ENCODE data around the gene GSX2. TPM values are rescaled to one million over a fixed set of nuclear protein-coding genes. Genes with fewer than 3 reads are reported as not detected.

The GSX2 gene
- polyA plus RNA-seq, 2 of the 4 experiments (the other 2 are of a cell fraction), result not detected

GRCh38 chr4:54065282-54066087 is 34.5 kb upstream of the GSX2 start:
- Histone ChIP-seq H3K4me1 (peaks cover 29% of the 10 kb centered on the region), H3K27ac (peak overlapping the region; percentile 86 to 98; a peak in 4 of 6 replicates), H3K4me3 (peak overlapping the region; percentile 84; the same call in 2 of the 3 replicates), H3K9me3 (no peaks in the 10 kb centered on the region), H3K4me2 (peak overlapping the region; percentile 99)
- ChIA-PET POLR2A (no interaction called here), CTCF (interaction anchor here (2.2 kb wide), 1 partner anchor 153 kb away, joined by 6 read pairs; no protein-coding TSS in a partner anchor)
- FAIRE-seq (no peak), ATAC-seq (no peak), DNase-seq (ENCODE audit: low read depth in 1 of 2, low spot score in 1 of 2) (no peak)
- 81% methylated on average over 6 of the region's 6 CpGs for WGBS (ENCODE audit: missing lambda C conversion rate)
- TF ChIP-seq NR3C1 (IDR thresholded peaks at IDR 0.05) (no peak), HOXB5 (CRISPR knock-in tag; IDR thresholded peaks at IDR 0.05) (no peak), SMC3 (IDR thresholded peaks at IDR 0.05) (no peak), RAD21 (conservative IDR thresholded peaks at IDR 0.05 in 1 of 2, IDR thresholded peaks at IDR 0.05 in 1 of 2) (no peak), HOXB13 (CRISPR knock-in tag; IDR thresholded peaks at IDR 0.05; ENCODE audit: low read depth) (no peak), KDM5A (IDR thresholded peaks at IDR 0.05) (no peak), CBX2 (IDR thresholded peaks at IDR 0.05; ENCODE audit: borderline replicate concordance, low read depth) (no peak)

- no peak for DNase-seq (ENCODE audit: low read depth in 1 of 2, low spot score in 1 of 2)
- H3K4me2 ChIP-seq, result no peak overlapping the region
- H3K4me3 ChIP-seq, result no peak overlapping the region
- WGBS (ENCODE audit: missing lambda C conversion rate), result 95% methylated on average over 2 of the region's 2 CpGs
- FAIRE-seq, result no peak
- peak overlapping the region in 1 of 2 experiments; percentile 16; a peak in 1 of 6 replicates for H3K27ac ChIP-seq
- CTCF ChIA-PET, result interaction anchor here (1.3 to 2.2 kb wide), 2 partner anchors 20 to 153 kb away, joined by 3 to 6 read pairs; no protein-coding TSS in a partner anchor
- peaks cover 29% of the 10 kb centered on the region for H3K4me1 ChIP-seq
- H3K9me3 ChIP-seq, result no peaks in the 10 kb centered on the region
- POLR2A ChIA-PET, result no interaction called here
- ATAC-seq, result no peak
- TF ChIP-seq MAZ (IDR thresholded peaks at IDR 0.05; ENCODE audit: borderline replicate concordance, low read depth, low read length) (no peak), E2F6 (IDR thresholded peaks at IDR 0.05; ENCODE audit: borderline replicate concordance, low read depth) (no peak), HMGXB4 (CRISPR knock-in tag; IDR thresholded peaks at IDR 0.05; ENCODE audit: borderline replicate concordance) (no peak), PBX3 (IDR thresholded peaks at IDR 0.05) (no peak), CEBPB (IDR thresholded peaks at IDR 0.05) (no peak), CHD4 (IDR thresholded peaks at IDR 0.05; ENCODE audit: borderline replicate concordance) (no peak), FOSL2 (IDR thresholded peaks at IDR 0.05) (no peak), FOSL2 (CRISPR knock-in tag; IDR thresholded peaks at IDR 0.05) (no peak), ESRRA (IDR thresholded peaks at IDR 0.05; ENCODE audit: borderline replicate concordance, low read length) (no peak), KDM1A (IDR thresholded peaks at IDR 0.05; ENCODE audit: low read depth) (no peak), KDM5A (IDR thresholded peaks at IDR 0.05) (no peak), NPAS2 (CRISPR knock-in tag; IDR thresholded peaks at IDR 0.05; ENCODE audit: borderline replicate concordance) (no peak), NR3C1 (IDR thresholded peaks at IDR 0.05) (no peak), CBX2 (IDR thresholded peaks at IDR 0.05; ENCODE audit: borderline replicate concordance, low read depth) (no peak), MAFK (IDR thresholded peaks at IDR 0.05; ENCODE audit: partially characterized antibody) (no peak), EHF (CRISPR knock-in tag; IDR thresholded peaks at IDR 0.05) (no peak), HOXA7 (CRISPR knock-in tag; IDR thresholded peaks at IDR 0.05) (no peak), MYC (IDR thresholded peaks at IDR 0.05; ENCODE audit: borderline replicate concordance, low read length) (no peak), BHLHE40 (IDR thresholded peaks at IDR 0.05; ENCODE audit: low read depth, low read length) (no peak)
Measured at GRCh38 chr4:54066088-54066415, 33.9 kb upstream of the GSX2 start.

Data from A549 (cell line).